ENCODE data around the gene EFCC1. TPM values are rescaled to one million over a fixed set of nuclear protein-coding genes. Genes with fewer than 3 reads are reported as not detected.

Gene EFCC1
- total and polyA plus RNA-seq, 2 of the 8 experiments (the other 6 are each of a cell fraction or from before 2014, with no cell fraction given): 0.14 to 0.37 TPM

- TF ChIP-seq CHD7 (IDR thresholded peaks at IDR 0.05; ENCODE audit: insufficient replicate concordance, low read length) (no peak), NRF1 (IDR thresholded peaks at IDR 0.05; ENCODE audit: low read depth, low read length) (no peak), EZH2 (IDR thresholded peaks at IDR 0.05; ENCODE audit: low read depth, low read length, severe bottlenecking) (no peak), RFX5 (IDR thresholded peaks at IDR 0.05; ENCODE audit: borderline replicate concordance, low read depth, low read length) (no peak), CTCF (IDR thresholded peaks at IDR 0.05; ENCODE audit: control extremely low read depth in 1 of 3, insufficient read depth in 1 of 3, low read depth in 1 of 3, low read length in 3 of 3) (peak in 1 of 3 experiments; percentile 11; a peak in 1 of 4 replicates), SUZ12 (IDR thresholded peaks at IDR 0.05; ENCODE audit: low read length) (peak; percentile 41; the same call in 1 of the 2 replicates), SP1 (IDR thresholded peaks at IDR 0.05; ENCODE audit: low read depth, low read length) (no peak)
These were observed 7.5 kb upstream of the EFCC1 start, which contains the start of gene CFAP92 (continued) for GRCh38 chr3:128993461-128994172.
